Measurements from ENCODE around the gene NHEJ1.

NHEJ1 gene

GRCh38 chr2:219163156-219163555 is 2.5 kb upstream of the NHEJ1 start:
- DNase-seq: no peak

GRCh38 chr2:219161097-219161496 is 482 bp upstream of the NHEJ1 start:
- no peak for DNase-seq

- DNase-seq: no peak
These were observed 837 bp downstream of the NHEJ1 start for GRCh38 chr2:219159771-219160185.

GRCh38 chr2:219158586-219158985 is 2.0 kb downstream of the NHEJ1 start:
- no peak for DNase-seq

- no peak for DNase-seq
These were observed 2.6 kb downstream of the NHEJ1 start for GRCh38 chr2:219158025-219158424.

- no peak for DNase-seq
These were observed 3.2 kb downstream of the NHEJ1 start for GRCh38 chr2:219157396-219157795.

- no peak for DNase-seq
These were observed 5.5 kb downstream of the NHEJ1 start for GRCh38 chr2:219155054-219155644.

- no peak for DNase-seq
These were observed 10.9 kb downstream of the NHEJ1 start for GRCh38 chr2:219149667-219150066.

- peak; percentile 81 for DNase-seq
These were observed 18.3 kb downstream of the NHEJ1 start for GRCh38 chr2:219142329-219142728.

GRCh38 chr2:219140722-219141121 is 19.9 kb downstream of the NHEJ1 start:
- no peak for DNase-seq

GRCh38 chr2:219133976-219134375 is 26.6 kb downstream of the NHEJ1 start:
- DNase-seq: no peak

GRCh38 chr2:219131744-219132143 is 28.9 kb downstream of the NHEJ1 start:
- DNase-seq: no peak

GRCh38 chr2:219131327-219131726 is 29.3 kb downstream of the NHEJ1 start:
- no peak for DNase-seq

- DNase-seq: no peak
These were observed 31.0 kb downstream of the NHEJ1 start for GRCh38 chr2:219129589-219129988.

GRCh38 chr2:219128396-219128795 is 32.2 kb downstream of the NHEJ1 start:
- DNase-seq: no peak

- DNase-seq: no peak
These were observed 33.5 kb downstream of the NHEJ1 start for GRCh38 chr2:219127037-219127635.

- DNase-seq: no peak
These were observed 34.1 kb downstream of the NHEJ1 start for GRCh38 chr2:219126555-219126954.

- no peak for DNase-seq
These were observed 34.7 kb downstream of the NHEJ1 start for GRCh38 chr2:219125886-219126270.

- DNase-seq: peak; percentile 63
These were observed 35.3 kb downstream of the NHEJ1 start for GRCh38 chr2:219125225-219125885.

- no peak for DNase-seq
These were observed 36.1 kb downstream of the NHEJ1 start for GRCh38 chr2:219124381-219125110.

GRCh38 chr2:219123356-219124135 is 37.1 kb downstream of the NHEJ1 start:
- DNase-seq: no peak

- DNase-seq: no peak
These were observed 38.2 kb downstream of the NHEJ1 start for GRCh38 chr2:219122202-219122980.

Data from islet precursor cell (in vitro differentiated cells).